Sigmoid colon (tissue), 4 donors: ENCODE measurements around the gene ACTA2.

Experiments
- CTCF ChIP-seq, 4 experiments: fragments of 450-650 bp in 3 of 4; fragments of 200-600 bp in 1 of 4; IDR thresholded peaks; one replicate each; pipeline ENCODE4 v1.5.1; 2016 to 2019; ENCODE audit warnings: antibody characterized with exemption in 4 of 4, mild to moderate bottlenecking in 3 of 4, moderate library complexity in 2 of 4
- POLR2A ChIP-seq, 2 donors: fragments of 450-650 bp; IDR thresholded peaks; one replicate each; pipeline ENCODE4 v1.6.1; 2016; ENCODE audit warnings: antibody characterized with exemption in 2 of 2, mild to moderate bottlenecking in 2 of 2, moderate library complexity in 2 of 2
- POLR2AphosphoS5 ChIP-seq, 4 donors: sonication (generic); formaldehyde crosslinking; IDR thresholded peaks; one replicate each; pipeline ENCODE4 v1.6.1; 2017; ENCODE audit warnings: antibody characterized with exemption in 4 of 4

GRCh38 chr10:88928254-88928653 is 24.3 kb downstream of the ACTA2 start:
- TF ChIP-seq POLR2A (IDR thresholded peaks at IDR 0.05) (no peak), CTCF (IDR thresholded peaks at IDR 0.05) (no peak), POLR2AphosphoS5 (IDR thresholded peaks at IDR 0.05) (no peak)
